Smooth muscle cell (in vitro differentiated cells): ENCODE results near the gene CA11. TPM values are rescaled to one million over a fixed set of nuclear protein-coding genes. Genes with fewer than 3 reads are reported as not detected.

Source experiments
- DNase-seq: peaks from one replicate; lab custom pipeline; 2025; ENCODE audit not compliant: unreplicated experiment; lab: John Stamatoyannopoulos, UW
- H2AFZ ChIP-seq: fragments of 200-600 bp; sonication (generic); 2 replicates; pipeline ENCODE4 v1.6.0; 2016; ENCODE audit warnings: antibody characterized with exemption, low read depth, mild to moderate bottlenecking
- H3F3A ChIP-seq: fragments of 200-600 bp; sonication (generic); 2 replicates; pipeline ENCODE4 v1.6.0; 2017; ENCODE audit warnings: antibody characterized with exemption, low read depth
- H3K27ac ChIP-seq: fragments of 200-600 bp; sonication (generic); 2 replicates; pipeline ENCODE4 v1.5.1; 2016; ENCODE audit warnings: low read depth, mild to moderate bottlenecking
- H3K27me3 ChIP-seq: fragments of 200-600 bp; sonication (generic); 2 replicates; pipeline ENCODE4 v1.6.1; 2016; ENCODE audit warnings: low read depth, mild to moderate bottlenecking
- H3K36me3 ChIP-seq: fragments of 200-600 bp; sonication (generic); 2 replicates; pipeline ENCODE4 v1.5.1; 2016; ENCODE audit warnings: low read depth
- H3K4me1 ChIP-seq: fragments of 200-600 bp; sonication (generic); 2 replicates; pipeline ENCODE4 v1.5.1; 2016; ENCODE audit warnings: low read depth
- H3K4me2 ChIP-seq: fragments of 200-600 bp; sonication (generic); 2 replicates; pipeline ENCODE4 v1.6.0; 2016; ENCODE audit warnings: mild to moderate bottlenecking
- H3K4me3 ChIP-seq: fragments of 200-600 bp; sonication (generic); 2 replicates; pipeline ENCODE4 v1.5.1; 2016; ENCODE audit warnings: mild to moderate bottlenecking
- H3K79me2 ChIP-seq: fragments of 200-600 bp; sonication (generic); 2 replicates; pipeline ENCODE4 v1.6.0; 2016; ENCODE audit warnings: low read depth, mild to moderate bottlenecking
- H3K9ac ChIP-seq: fragments of 200-600 bp; sonication (generic); 2 replicates; pipeline ENCODE4 v1.6.0; 2016; ENCODE audit warnings: low read depth
- H3K9me3 ChIP-seq: fragments of 200-600 bp; sonication (generic); replicated peaks from 2 replicates; pipeline ENCODE4 v1.5.1; 2016; ENCODE audit warnings: low read depth
- H4K20me1 ChIP-seq: fragments of 200-600 bp; sonication (generic); 2 replicates; pipeline ENCODE4 v1.6.0; 2016; ENCODE audit warnings: low read depth
- CTCF ChIP-seq: fragments of 200-600 bp; sonication (generic); IDR thresholded peaks from 2 replicates; pipeline ENCODE4 v1.5.1; 2017; ENCODE audit warnings: borderline replicate concordance, mild to moderate bottlenecking, antibody characterized with exemption; ENCODE audit not compliant: insufficient read depth, poor library complexity, severe bottlenecking
- WGBS: methylation state at CpG from one replicate; pipeline ENCODE4 v1.1.7; 2016; ENCODE audit warnings: low lambda C conversion rate; 5-methylcytosine and 5-hydroxymethylcytosine counted together
- polyA plus RNA-seq: library from polyadenylated mRNA; unstranded; fragments of >200 nt; fragmentation: Nextera tagmentation; extraction: Ambion mirVana; gene quantifications from 2 replicates; pipeline ENCODE4 v1.2.1, GENCODE V29; 2016
- total RNA-seq: library from RNA; depleted of rRNA; stranded (reverse); fragments of >200 nt; gene quantifications from 2 replicates; pipeline ENCODE4 v1.2.3, GENCODE V29; 2014

The CA11 gene
- total and polyA plus RNA-seq, 2 experiments from 2014 or later, result 0.09 to 6.9 TPM

- H3K27me3 ChIP-seq, result no peaks in the 10 kb centered on the region
- H3K9me3 ChIP-seq, result no peaks in the 10 kb centered on the region
- 98% methylated on average over 16 of the region's 16 CpGs for WGBS
- peaks cover 21% of the 10 kb centered on the region for H3K4me1 ChIP-seq
- peaks cover 21% of the 10 kb centered on the region for H3F3A ChIP-seq
- TF ChIP-seq CTCF, result no peak
- H3K27ac ChIP-seq, result no peak overlapping the region
- peaks cover 3% of the 10 kb centered on the region for H3K36me3 ChIP-seq
- DNase-seq, result no peak
- peaks cover 41% of the 10 kb centered on the region for H4K20me1 ChIP-seq
- H3K4me2 ChIP-seq, result no peak overlapping the region
- no peak overlapping the region for H2AFZ ChIP-seq
- H3K79me2 ChIP-seq, result peaks cover 27% of the 10 kb centered on the region
- H3K4me3 ChIP-seq, result no peak overlapping the region
- H3K9ac ChIP-seq, result no peak overlapping the region
These were observed 29.9 kb downstream of the CA11 start for GRCh38 chr19:48616041-48616436.

- TF ChIP-seq CTCF, result no peak
- H3F3A ChIP-seq, result peaks cover 21% of the 10 kb centered on the region
- H4K20me1 ChIP-seq, result peaks cover 41% of the 10 kb centered on the region
These were observed 30.6 kb downstream of the CA11 start for GRCh38 chr19:48615231-48616040.

GRCh38 chr19:48614436-48615230, 31.4 kb downstream of the CA11 start, which contains the start of gene FAM83E:
Gene FAM83E (minus strand): TSS chr19:48615076. CDS start chr19:48613372, 1,704 bp downstream.
- no peak for DNase-seq
- Histone ChIP-seq H2AFZ (no peak within 1 kb of the TSS), H3K4me2 (no peak within 1 kb of the TSS), H3K79me2 (peaks cover 27% of the 10 kb centered on the region), H3K36me3 (peaks cover 3% of the 10 kb centered on the region), H3K4me1 (peaks cover 21% of the 10 kb centered on the region), H3F3A (peaks cover 21% of the 10 kb centered on the region), H3K9me3 (no peaks in the 10 kb centered on the region), H3K27me3 (no peaks in the 10 kb centered on the region), H3K4me3 (no peak within 1 kb of the TSS), H3K9ac (no peak within 1 kb of the TSS), H3K27ac (no peak within 1 kb of the TSS), H4K20me1 (peaks cover 41% of the 10 kb centered on the region)
- no peak for TF ChIP-seq CTCF
- WGBS, result 61% methylated on average over 25 of the region's 31 CpGs

More at GRCh38 chr19:48615231-48616040, 30.6 kb downstream of the CA11 start:
- Histone ChIP-seq H3K9me3 (no peaks in the 10 kb centered on the region), H3K27me3 (no peaks in the 10 kb centered on the region), H3K9ac (no peak overlapping the region), H2AFZ (no peak overlapping the region), H3K36me3 (peaks cover 3% of the 10 kb centered on the region), H3K4me1 (peaks cover 21% of the 10 kb centered on the region), H3K27ac (no peak overlapping the region), H3K4me3 (no peak overlapping the region), H3K79me2 (peaks cover 27% of the 10 kb centered on the region), H3K4me2 (no peak overlapping the region)
- DNase-seq, result no peak
- 87% methylated on average over 19 of the region's 19 CpGs for WGBS
